Anterior cingulate cortex (tissue), 58 donors: ENCODE data around the gene NUDT9.

Experiments used
- DNase-seq, 58 donors: peaks; one replicate each; lab custom pipeline; 2025; lab: John Stamatoyannopoulos, UW

NUDT9 gene

DNA sequence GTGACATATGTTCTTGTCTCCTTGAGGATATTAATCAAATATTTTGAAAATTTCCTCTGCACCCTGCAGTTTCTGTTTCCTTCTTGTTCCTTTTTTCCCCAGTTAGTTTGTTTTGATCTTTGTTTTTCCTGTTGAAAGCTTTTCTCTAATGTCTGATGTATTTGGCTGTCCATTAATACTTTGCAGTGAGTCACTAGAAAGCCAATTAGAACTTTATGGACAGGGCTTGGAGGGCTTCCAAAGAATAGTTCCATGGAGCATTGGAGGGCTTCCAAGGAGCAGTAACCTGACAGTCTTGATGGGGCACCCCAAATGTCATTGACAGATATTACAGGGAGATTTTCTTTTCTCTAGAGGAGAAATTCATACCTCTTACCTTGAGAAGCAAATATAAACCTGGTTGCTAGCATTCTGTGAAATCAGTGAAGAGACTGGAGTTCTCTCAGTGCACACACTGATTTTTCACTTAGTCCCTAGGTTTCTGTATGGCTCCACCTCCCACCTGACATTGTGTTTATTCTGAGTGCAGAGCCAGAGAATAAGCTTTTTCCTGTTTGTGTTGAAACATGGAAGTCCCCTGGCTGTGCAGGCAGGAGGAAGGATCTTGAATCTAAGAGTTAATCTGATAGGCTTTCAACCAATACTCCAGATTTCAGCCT lies 80.3 kb downstream of the NUDT9 start:
- DNase-seq: peak in 15 of 58 donors; percentile 7 to 76 (median 20)

DNA sequence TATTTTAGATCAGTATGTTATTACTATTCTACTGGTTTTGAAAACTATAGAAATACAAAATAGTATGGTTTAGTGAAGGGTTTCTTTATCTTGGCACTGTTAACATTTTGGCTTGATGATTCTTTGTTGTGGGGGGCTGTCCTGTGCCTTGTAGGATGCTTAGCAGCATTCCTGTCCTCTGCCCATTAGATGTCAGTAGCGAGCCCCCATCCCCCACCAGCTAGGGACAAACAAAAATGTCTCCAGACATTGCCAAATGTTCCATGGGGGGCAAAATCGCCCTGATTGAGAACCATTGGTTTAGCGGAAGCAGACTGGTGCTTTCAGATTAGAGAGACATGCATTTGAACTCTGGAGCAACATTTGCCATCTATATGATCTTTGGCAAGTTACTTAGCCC lies 83.5 kb downstream of the NUDT9 start:
- no peak for DNase-seq

- DNase-seq: no peak
These were observed 84.8 kb downstream of the NUDT9 start for GRCh38 chr4:87506974-87507701.
